Ectodermal cell (in vitro differentiated cells): ENCODE data around the gene FGFRL1.
"Not testable (repeated sequence)": the region's sequence is repeated elsewhere in the genome, so short reads cannot be mapped to it uniquely, and the experiment has no call there.

ENCODE experiments used
- H3K27ac ChIP-seq: 2 replicates; pipeline ENCODE4 v1.7.0; 2013; ENCODE audit warnings: mild to moderate bottlenecking, low read depth, low read length; ENCODE audit not compliant: insufficient read depth, poor library complexity, severe bottlenecking
- H3K27me3 ChIP-seq: 2 replicates; pipeline ENCODE4 v1.7.0; 2013; ENCODE audit warnings: mild to moderate bottlenecking, low read length; ENCODE audit not compliant: insufficient read depth, control insufficient read depth, poor library complexity, severe bottlenecking
- H3K36me3 ChIP-seq: one replicate; pipeline ENCODE4 v1.7.0; 2013; ENCODE audit warnings: low read length; ENCODE audit not compliant: control insufficient read depth, insufficient read depth
- H3K4me1 ChIP-seq: one replicate; pipeline ENCODE4 v1.7.0; 2013; ENCODE audit warnings: low read length; ENCODE audit not compliant: control insufficient read depth, insufficient read depth
- H3K4me3 ChIP-seq: 2 replicates; pipeline ENCODE4 v1.7.0; 2013; ENCODE audit warnings: low read depth, low read length, control low read depth; ENCODE audit not compliant: insufficient read depth
- H3K9me3 ChIP-seq: 2 replicates; pipeline ENCODE4 v1.7.0; 2013; ENCODE audit warnings: mild to moderate bottlenecking, low read length, moderate library complexity; ENCODE audit not compliant: control insufficient read depth
- WGBS, 2 experiments: methylation state at CpG; one replicate each; pipeline ENCODE4 v1.1.7; 2013; ENCODE audit warnings: missing lambda C conversion rate in 2 of 2; 5-methylcytosine and 5-hydroxymethylcytosine counted together

The FGFRL1 gene

DNA sequence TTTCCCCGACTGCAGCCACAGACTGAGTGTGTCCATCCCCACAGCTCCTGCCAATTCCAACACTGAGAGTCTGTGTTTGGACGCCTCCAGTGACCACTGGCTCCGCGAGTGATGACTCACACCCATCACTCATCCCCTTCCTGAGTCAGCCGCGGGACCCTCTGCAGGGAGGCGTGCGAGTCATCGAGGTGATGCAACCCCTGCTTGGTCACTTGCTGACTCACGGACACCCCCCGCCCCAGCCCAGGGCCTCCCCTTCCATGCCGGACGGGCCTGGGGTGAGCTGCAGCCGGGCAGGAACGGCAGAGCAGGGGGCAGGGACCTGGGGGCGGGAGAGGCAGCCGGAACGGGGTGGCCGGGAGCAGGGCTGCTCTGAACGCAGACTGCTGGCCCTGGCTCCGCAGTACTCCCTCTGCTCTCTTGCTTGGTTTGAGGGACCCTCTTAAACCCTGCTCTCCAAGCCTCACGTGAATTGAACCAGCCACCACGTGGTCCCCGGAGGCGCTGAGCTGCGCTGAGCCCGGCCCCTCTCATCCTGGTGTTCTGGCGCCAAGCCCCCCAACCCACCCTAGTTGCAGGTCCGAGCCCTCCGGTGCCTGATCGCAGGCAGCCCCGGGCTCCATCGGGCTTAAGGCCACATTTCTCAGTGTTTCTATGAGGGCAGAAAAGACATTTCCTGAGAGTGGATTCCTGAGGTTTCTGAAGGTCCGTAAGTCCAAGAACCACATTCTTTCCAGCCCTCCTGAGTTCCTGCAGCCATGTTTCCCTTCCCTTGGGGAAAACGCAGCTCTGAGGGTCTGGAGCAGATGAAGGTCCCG is 32.4 kb downstream of the FGFRL1 start:
- Histone ChIP-seq H3K9me3 (no peaks in the 10 kb centered on the region), H3K36me3 (no peaks in the 10 kb centered on the region), H3K27me3 (peaks cover 52% of the 10 kb centered on the region), H3K4me3 (no peak overlapping the region), H3K4me1 (peaks cover 37% of the 10 kb centered on the region), H3K27ac (no peak overlapping the region)
- WGBS, 2 experiments: 52 to 56% methylated on average over 36 of the region's 36 CpGs

GRCh38 chr4:1044469-1045192 is 33.2 kb downstream of the FGFRL1 start:
- no peak overlapping the region for H3K4me3 ChIP-seq
- H3K36me3 ChIP-seq: no peaks in the 10 kb centered on the region
- peaks cover 32% of the 10 kb centered on the region for H3K4me1 ChIP-seq
- no peak overlapping the region for H3K27ac ChIP-seq
- H3K9me3 ChIP-seq: no peaks in the 10 kb centered on the region
- 91 to 93% methylated on average over 12 of the region's 12 CpGs for WGBS, 2 experiments
- H3K27me3 ChIP-seq: peaks cover 56% of the 10 kb centered on the region

DNA sequence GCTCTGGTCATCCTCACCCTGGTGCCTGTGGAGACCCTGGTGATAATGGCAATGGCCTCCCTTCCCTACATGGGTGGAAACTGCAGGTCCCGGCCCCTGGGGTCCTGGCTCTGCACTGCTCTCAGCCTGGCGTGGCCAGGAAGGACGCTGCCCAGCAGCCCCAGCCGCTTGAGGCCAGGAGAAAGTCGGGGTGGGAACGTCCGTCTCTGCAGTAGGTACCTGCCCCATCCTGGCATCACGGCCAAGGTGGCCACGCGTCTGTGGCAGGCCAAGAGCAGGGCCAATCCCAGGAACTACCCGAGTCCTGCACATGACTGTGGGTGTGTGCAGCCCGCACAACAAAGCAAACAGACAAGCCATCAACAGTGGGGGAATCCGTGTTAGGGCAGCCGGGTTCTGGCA is 33.8 kb downstream of the FGFRL1 start:
- Histone ChIP-seq H3K4me1 (peaks cover 29% of the 10 kb centered on the region), H3K36me3 (no peaks in the 10 kb centered on the region), H3K27ac (no peak overlapping the region), H3K27me3 (peaks cover 59% of the 10 kb centered on the region), H3K9me3 (no peaks in the 10 kb centered on the region), H3K4me3 (no peak overlapping the region)
- WGBS, 2 experiments: 93 to 96% methylated on average over 14 of the region's 14 CpGs

DNA sequence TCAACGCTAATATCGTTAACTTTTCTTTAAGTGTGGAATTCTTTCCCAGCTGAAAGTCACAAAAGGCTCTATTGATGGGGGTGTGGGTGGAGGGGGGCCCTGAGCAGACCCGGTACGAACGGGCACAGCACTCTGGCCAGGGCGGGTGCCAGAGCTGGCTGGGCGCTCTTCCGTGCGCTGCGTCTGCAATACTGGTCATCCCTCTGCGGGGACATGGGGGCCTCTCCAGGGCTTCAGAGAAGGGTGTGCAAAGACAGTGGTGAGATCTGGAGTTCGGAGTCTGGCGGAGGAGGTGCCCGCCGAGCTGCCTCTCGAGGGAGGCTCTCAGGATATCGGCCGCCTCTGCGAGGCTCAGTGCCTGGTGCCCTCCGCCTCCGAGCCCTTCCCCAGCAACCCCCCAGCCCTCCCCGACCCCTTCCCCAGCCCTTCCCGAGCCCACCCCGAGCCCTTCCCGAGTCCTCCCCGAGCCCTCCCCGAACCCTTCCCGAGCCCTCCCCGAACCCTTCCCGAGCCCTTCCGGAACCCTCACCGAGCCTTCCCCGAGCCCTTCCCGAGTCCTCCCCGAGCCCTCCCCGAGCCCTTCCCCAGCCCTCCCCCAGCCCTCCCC is 34.3 kb downstream of the FGFRL1 start:
- peaks cover 29% of the 10 kb centered on the region for H3K4me1 ChIP-seq
- H3K9me3 ChIP-seq: no peaks in the 10 kb centered on the region
- no peak overlapping the region for H3K27ac ChIP-seq
- WGBS, 2 experiments: 87% methylated on average over 34 to 36 of the region's 36 CpGs
- H3K36me3 ChIP-seq: no peaks in the 10 kb centered on the region
- H3K27me3 ChIP-seq: peaks cover 64% of the 10 kb centered on the region
- no peak overlapping the region for H3K4me3 ChIP-seq

DNA sequence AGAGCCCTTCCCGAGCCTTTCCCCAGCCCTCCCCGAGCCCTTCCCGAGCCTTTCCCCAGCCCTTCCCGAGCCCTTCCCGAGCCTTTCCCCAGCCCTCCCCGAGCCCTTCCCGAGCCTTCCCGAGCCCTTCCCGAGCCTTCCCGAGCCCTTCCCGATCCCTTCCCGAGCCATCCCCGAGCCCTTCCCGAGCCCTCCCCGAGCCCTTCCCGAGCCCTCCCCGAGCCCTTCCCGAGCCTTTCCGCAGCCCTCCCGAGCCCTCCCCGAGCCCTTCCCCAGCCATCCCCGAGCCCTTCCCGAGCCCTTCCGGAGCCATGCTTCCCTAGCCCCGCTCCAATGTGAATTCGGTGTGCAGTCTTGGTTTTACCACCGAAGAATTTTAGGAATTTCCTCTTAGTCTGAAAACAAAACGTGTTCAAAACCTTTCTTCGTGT is 35.2 kb downstream of the FGFRL1 start:
- not testable (repeated sequence) for H3K27ac ChIP-seq, H3K4me3 ChIP-seq

DNA sequence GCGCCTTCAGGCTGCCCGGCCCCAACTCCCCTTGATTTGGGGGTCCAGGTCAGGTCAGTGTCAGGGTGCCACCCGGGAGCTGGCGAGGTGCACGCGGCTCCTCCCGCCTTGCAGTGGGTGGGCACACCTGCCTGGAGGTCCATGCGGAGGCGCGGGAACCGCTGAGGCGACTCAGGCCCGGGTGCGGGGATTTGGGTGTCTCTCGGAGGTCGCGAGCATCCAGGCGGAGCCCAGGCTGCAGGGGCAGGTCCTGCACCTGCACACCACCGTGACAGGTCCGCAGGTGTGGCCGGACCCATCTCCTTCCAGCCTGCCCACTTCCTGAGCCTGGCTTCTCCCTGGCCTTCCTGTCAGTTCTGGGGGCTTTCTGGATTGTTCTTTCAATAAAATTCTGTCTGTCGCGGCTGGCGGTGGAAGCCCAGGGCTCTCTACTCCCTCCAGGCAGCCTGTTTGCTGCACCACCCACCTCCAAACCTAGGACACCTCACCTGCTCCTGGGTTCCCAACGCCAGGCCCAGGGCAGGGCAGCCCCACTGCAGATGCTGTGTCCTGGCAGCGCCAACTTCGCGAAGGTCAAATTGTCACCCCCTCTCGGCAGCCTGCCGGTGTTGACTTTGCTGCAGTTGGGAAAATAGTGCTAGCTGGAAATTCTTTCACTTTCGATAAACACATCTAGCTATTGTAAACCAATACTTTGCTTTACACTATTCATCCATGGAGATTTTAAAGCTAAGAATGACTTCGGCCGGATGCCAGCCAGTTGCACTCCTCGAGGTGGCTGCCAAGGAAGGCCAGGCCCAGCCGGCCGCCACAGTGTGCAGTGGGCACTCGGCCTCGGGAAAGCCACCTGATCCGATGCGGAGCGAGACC is 35.9 kb downstream of the FGFRL1 start:
- 86 to 87% methylated on average over 41 of the region's 41 CpGs for WGBS, 2 experiments
- Histone ChIP-seq H3K27ac (no peak overlapping the region), H3K36me3 (no peaks in the 10 kb centered on the region), H3K4me3 (no peak overlapping the region), H3K4me1 (peaks cover 16% of the 10 kb centered on the region), H3K27me3 (peaks cover 77% of the 10 kb centered on the region), H3K9me3 (no peaks in the 10 kb centered on the region)

More for the DNA sequence above, 35.2 kb downstream of the FGFRL1 start:
- 13 to 16% methylated on average over 29 of the region's 29 CpGs for WGBS, 2 experiments
- Histone ChIP-seq H3K4me1 (peaks cover 23% of the 10 kb centered on the region), H3K27me3 (peaks cover 73% of the 10 kb centered on the region)
- not testable (repeated sequence) for H3K36me3 ChIP-seq, H3K9me3 ChIP-seq

DNA sequence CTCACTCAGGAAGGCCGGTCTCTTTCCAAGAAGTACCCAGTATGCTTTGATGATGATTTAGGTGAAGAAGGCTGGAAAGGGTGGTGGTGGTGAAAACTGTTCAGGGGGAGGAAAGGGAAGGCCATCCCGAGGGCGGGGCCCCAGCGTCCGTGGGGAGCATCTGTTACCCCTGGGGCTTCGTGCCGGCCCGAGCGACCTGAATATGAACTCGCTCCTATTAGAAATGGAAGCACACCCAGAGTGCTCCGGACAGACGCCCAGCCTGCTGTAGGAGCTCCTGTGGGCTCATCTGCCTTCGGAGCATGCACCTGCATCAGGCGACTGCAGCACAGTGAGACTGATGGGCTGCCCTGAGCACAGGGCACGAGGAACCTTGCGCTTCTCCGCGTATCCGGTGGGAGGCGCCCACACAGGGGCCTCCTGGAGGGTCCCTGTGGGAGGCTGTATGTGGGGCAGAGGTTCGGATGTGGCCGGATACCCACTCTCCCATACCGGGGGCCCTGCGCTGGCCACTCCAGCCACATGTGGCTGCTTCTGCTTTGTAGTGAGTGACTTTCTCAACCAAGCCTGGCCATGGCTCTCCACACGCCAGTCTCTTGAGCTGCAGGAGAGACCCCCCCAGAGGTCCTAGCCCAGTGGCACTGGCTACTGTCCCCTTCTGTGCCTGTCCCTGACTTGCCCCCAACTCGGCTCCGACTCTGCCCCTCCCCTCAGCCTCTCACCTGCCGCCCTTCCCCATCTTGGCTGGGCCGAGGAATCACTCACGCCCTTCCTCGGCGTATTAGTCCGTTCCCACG is 36.7 kb downstream of the FGFRL1 start:
- WGBS, 2 experiments: 89 to 91% methylated on average over 34 of the region's 34 CpGs
- no peak overlapping the region for H3K27ac ChIP-seq
- no peaks in the 10 kb centered on the region for H3K9me3 ChIP-seq
- H3K4me1 ChIP-seq: peaks cover 13% of the 10 kb centered on the region
- peaks cover 83% of the 10 kb centered on the region for H3K27me3 ChIP-seq
- H3K4me3 ChIP-seq: no peak overlapping the region
- no peaks in the 10 kb centered on the region for H3K36me3 ChIP-seq

DNA sequence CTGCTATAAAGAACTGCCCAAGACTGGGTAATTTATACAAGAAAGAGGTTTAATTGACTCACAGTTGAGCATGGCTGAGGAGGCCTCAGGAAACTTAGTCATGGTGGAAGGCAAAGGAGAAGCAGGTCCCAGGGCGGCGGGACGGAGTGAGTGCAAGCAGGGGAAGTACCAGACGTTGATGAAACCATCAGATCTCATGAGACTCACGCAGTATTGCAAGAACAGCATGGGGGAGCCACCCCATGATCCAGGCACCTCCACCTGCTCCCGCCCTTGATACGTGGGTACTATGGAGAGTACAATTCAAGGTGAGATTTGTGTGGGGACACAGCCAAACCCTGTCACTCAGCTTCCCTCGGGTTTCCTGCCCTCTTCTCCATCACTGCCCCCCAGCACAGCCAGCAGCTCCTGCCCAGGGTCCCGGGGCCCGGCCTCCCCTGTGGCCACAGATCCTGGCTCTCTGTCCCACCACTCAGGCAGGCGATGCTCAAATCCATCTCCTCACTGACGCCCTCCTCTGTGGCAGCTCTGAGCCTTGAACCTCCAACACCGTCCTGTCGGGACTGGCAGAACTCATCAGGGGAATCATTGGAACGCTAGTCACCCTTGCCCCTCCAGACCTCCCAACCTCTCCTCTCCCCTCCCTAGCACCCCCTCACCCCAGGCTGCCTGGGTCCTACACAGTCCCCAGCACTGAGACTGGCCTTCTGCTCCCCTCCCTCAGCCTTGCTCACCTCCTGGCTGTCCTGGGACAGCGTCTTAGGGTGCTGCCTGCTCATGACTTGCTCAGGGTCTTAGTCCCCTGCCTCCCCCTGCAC is 37.6 kb downstream of the FGFRL1 start:
- Histone ChIP-seq H3K27ac (no peak overlapping the region), H3K36me3 (no peaks in the 10 kb centered on the region), H3K9me3 (no peaks in the 10 kb centered on the region), H3K4me1 (peaks cover 5% of the 10 kb centered on the region), H3K27me3 (peaks cover 83% of the 10 kb centered on the region), H3K4me3 (no peak overlapping the region)
- 90 to 92% methylated on average over 16 of the region's 16 CpGs for WGBS, 2 experiments

- 90 to 93% methylated on average over 21 of the region's 21 CpGs for WGBS, 2 experiments
- H3K4me3 ChIP-seq: no peak overlapping the region
- no peaks in the 10 kb centered on the region for H3K9me3 ChIP-seq
- H3K4me1 ChIP-seq: no peaks in the 10 kb centered on the region
- no peaks in the 10 kb centered on the region for H3K36me3 ChIP-seq
- H3K27ac ChIP-seq: no peak overlapping the region
- H3K27me3 ChIP-seq: peaks cover 80% of the 10 kb centered on the region
Measured at GRCh38 chr4:1049591-1049905, 38.1 kb downstream of the FGFRL1 start.
